RKO (cell line): Measurements from ENCODE around the gene PFKL.
"Not testable (repeated sequence)": the region's sequence is repeated elsewhere in the genome, so short reads cannot be mapped to it uniquely, and the experiment has no call there.

Experiments used
- DNase-seq: peaks from one replicate; pipeline ENCODE4 v3.0.0-alpha.2; 2016; ENCODE audit warnings: low spot score

PFKL gene

GRCh38 chr21:44329086-44329889 lies 29.4 kb downstream of the PFKL start:
- DNase-seq = no peak

GRCh38 chr21:44329971-44330681 lies 30.3 kb downstream of the PFKL start:
- no peak for DNase-seq

GRCh38 chr21:44330698-44331097 lies 30.8 kb downstream of the PFKL start:
- DNase-seq = no peak

GRCh38 chr21:44331209-44331608 lies 31.4 kb downstream of the PFKL start:
- DNase-seq = no peak

GRCh38 chr21:44331650-44332307 lies 31.9 kb downstream of the PFKL start:
- DNase-seq = no peak

- no peak for DNase-seq
These were observed 32.5 kb downstream of the PFKL start for GRCh38 chr21:44332383-44332782.

GRCh38 chr21:44332965-44333364 lies 33.1 kb downstream of the PFKL start:
- no peak for DNase-seq

- no peak for DNase-seq
These were observed 33.9 kb downstream of the PFKL start for GRCh38 chr21:44333509-44334328.

GRCh38 chr21:44334329-44335030 lies 34.6 kb downstream of the PFKL start:
- no peak for DNase-seq

- DNase-seq = no peak
These were observed 35.6 kb downstream of the PFKL start for GRCh38 chr21:44335266-44336059.

- no peak for DNase-seq
These were observed 37.6 kb downstream of the PFKL start for GRCh38 chr21:44337449-44337848.

GRCh38 chr21:44337941-44338895 lies 38.4 kb downstream of the PFKL start:
- DNase-seq = peak; percentile 71

- DNase-seq = peak; percentile 95
These were observed 39.4 kb downstream of the PFKL start, which contains the start of gene CFAP410 for GRCh38 chr21:44338971-44339910. CFAP410 (minus strand) TSS chr21:44339390; CDS start chr21:44339194, 196 bp downstream.

- not testable (repeated sequence) for DNase-seq
These were observed 42.0 kb downstream of the PFKL start for GRCh38 chr21:44341726-44342458.

GRCh38 chr21:44342981-44343380 lies 43.1 kb downstream of the PFKL start:
- not testable (repeated sequence) for DNase-seq

- DNase-seq = no peak
These were observed 44.8 kb downstream of the PFKL start for GRCh38 chr21:44344541-44345183.

- DNase-seq = no peak
These were observed 45.6 kb downstream of the PFKL start for GRCh38 chr21:44345495-44345894.
